ENCODE measurements around the gene INTS1. TPM values are rescaled to one million over a fixed set of nuclear protein-coding genes. Genes with fewer than 3 reads are reported as not detected.

The INTS1 gene
- total RNA-seq, 1 donor, result 66.2 TPM

DNA sequence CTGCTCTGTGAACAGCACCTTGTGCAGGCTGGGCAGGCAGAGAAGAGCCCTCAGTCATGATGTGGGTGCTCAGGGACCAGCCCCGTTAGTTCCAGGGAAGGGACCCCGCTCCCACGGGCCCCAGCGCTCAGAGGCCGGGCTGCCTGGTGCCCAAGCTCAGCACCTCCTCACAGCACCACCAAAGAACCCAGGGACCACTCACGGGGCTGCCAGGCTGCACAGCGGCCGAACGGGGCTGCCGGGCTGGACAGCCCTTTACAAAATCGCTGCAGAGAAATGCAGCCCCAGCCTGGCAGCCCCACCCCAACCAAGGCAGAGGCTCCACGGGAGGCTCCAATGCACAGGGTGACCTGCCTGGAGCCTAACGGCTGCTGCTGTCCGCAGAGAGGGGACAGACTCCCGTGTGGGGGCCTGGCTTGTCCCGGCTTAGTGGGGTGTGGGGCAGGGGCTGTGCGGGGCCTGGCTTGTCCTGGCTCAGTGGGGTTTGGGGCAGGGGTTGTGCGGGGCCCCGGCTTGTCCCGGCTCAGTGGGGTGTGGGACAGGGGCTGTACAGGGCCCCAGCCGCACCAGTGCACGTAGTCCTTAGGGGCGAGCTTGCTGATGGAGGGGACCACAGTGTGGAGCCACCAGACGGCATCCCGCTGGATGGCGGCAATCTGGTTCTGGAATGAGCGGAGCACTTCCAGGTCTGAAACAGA, 9.2 kb downstream of the INTS1 start:
- H2AFZ ChIP-seq (ENCODE audit: low read length), result no peak overlapping the region
- no peak for DNase-seq (ENCODE audit: insufficient read length, low spot score, missing footprints)
- H3K9me3 ChIP-seq (ENCODE audit: low read depth, low read length), result no peaks in the 10 kb centered on the region
- H3K4me2 ChIP-seq (ENCODE audit: insufficient read depth, low read length), result no peak overlapping the region
- H3K27ac ChIP-seq (ENCODE audit: low read depth, low read length), result no peak overlapping the region
- no peak overlapping the region for H3K4me3 ChIP-seq (ENCODE audit: insufficient read depth, low read length)
- H3K79me2 ChIP-seq (ENCODE audit: insufficient read depth, low read length), result peaks cover under 1% of the 10 kb centered on the region
- no peaks in the 10 kb centered on the region for H3K4me1 ChIP-seq (ENCODE audit: insufficient read depth, low read length)
- H4K20me1 ChIP-seq (ENCODE audit: insufficient read depth, low read length), result no peaks in the 10 kb centered on the region
- H3K36me3 ChIP-seq (ENCODE audit: insufficient read depth, low read length), result peaks cover 39% of the 10 kb centered on the region
- H3K27me3 ChIP-seq (ENCODE audit: insufficient read depth, low read length), result no peaks in the 10 kb centered on the region
- TF ChIP-seq, protein P1, sequence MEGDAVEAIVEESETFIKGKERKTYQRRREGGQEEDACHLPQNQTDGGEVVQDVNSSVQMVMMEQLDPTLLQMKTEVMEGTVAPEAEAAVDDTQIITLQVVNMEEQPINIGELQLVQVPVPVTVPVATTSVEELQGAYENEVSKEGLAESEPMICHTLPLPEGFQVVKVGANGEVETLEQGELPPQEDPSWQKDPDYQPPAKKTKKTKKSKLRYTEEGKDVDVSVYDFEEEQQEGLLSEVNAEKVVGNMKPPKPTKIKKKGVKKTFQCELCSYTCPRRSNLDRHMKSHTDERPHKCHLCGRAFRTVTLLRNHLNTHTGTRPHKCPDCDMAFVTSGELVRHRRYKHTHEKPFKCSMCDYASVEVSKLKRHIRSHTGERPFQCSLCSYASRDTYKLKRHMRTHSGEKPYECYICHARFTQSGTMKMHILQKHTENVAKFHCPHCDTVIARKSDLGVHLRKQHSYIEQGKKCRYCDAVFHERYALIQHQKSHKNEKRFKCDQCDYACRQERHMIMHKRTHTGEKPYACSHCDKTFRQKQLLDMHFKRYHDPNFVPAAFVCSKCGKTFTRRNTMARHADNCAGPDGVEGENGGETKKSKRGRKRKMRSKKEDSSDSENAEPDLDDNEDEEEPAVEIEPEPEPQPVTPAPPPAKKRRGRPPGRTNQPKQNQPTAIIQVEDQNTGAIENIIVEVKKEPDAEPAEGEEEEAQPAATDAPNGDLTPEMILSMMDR (IDR thresholded peaks at IDR 0.05; ENCODE audit: extremely low read depth, low read depth, low read length), result no peak

GRCh38 chr7:1494447-1494846, 9.7 kb downstream of the INTS1 start:
- DNase-seq (ENCODE audit: insufficient read length, low spot score, missing footprints), result no peak
- Histone ChIP-seq H3K4me1 (ENCODE audit: insufficient read depth, low read length) (no peaks in the 10 kb centered on the region), H3K27me3 (ENCODE audit: insufficient read depth, low read length) (no peaks in the 10 kb centered on the region), H3K9me3 (ENCODE audit: low read depth, low read length) (no peaks in the 10 kb centered on the region), H3K27ac (ENCODE audit: low read depth, low read length) (no peak overlapping the region), H2AFZ (ENCODE audit: low read length) (no peak overlapping the region), H4K20me1 (ENCODE audit: insufficient read depth, low read length) (no peaks in the 10 kb centered on the region), H3K79me2 (ENCODE audit: insufficient read depth, low read length) (no peaks in the 10 kb centered on the region), H3K36me3 (ENCODE audit: insufficient read depth, low read length) (peaks cover 38% of the 10 kb centered on the region), H3K4me3 (ENCODE audit: insufficient read depth, low read length) (no peak overlapping the region), H3K4me2 (ENCODE audit: insufficient read depth, low read length) (no peak overlapping the region)
- TF ChIP-seq, protein P1 (IDR thresholded peaks at IDR 0.05; ENCODE audit: extremely low read depth, low read depth, low read length), result no peak

GRCh38 chr7:1493571-1493970, 10.6 kb downstream of the INTS1 start:
- peaks cover 44% of the 10 kb centered on the region for H3K36me3 ChIP-seq (ENCODE audit: insufficient read depth, low read length)
- H3K79me2 ChIP-seq (ENCODE audit: insufficient read depth, low read length), result no peaks in the 10 kb centered on the region
- no peaks in the 10 kb centered on the region for H3K27me3 ChIP-seq (ENCODE audit: insufficient read depth, low read length)
- H3K9me3 ChIP-seq (ENCODE audit: low read depth, low read length), result no peaks in the 10 kb centered on the region
- H4K20me1 ChIP-seq (ENCODE audit: insufficient read depth, low read length), result no peaks in the 10 kb centered on the region
- no peak overlapping the region for H2AFZ ChIP-seq (ENCODE audit: low read length)
- no peak for DNase-seq (ENCODE audit: insufficient read length, low spot score, missing footprints)
- TF ChIP-seq, protein P1 (IDR thresholded peaks at IDR 0.05; ENCODE audit: extremely low read depth, low read depth, low read length), result no peak
- no peak overlapping the region for H3K4me2 ChIP-seq (ENCODE audit: insufficient read depth, low read length)
- H3K27ac ChIP-seq (ENCODE audit: low read depth, low read length), result no peak overlapping the region
- no peaks in the 10 kb centered on the region for H3K4me1 ChIP-seq (ENCODE audit: insufficient read depth, low read length)
- H3K4me3 ChIP-seq (ENCODE audit: insufficient read depth, low read length), result no peak overlapping the region

DNA sequence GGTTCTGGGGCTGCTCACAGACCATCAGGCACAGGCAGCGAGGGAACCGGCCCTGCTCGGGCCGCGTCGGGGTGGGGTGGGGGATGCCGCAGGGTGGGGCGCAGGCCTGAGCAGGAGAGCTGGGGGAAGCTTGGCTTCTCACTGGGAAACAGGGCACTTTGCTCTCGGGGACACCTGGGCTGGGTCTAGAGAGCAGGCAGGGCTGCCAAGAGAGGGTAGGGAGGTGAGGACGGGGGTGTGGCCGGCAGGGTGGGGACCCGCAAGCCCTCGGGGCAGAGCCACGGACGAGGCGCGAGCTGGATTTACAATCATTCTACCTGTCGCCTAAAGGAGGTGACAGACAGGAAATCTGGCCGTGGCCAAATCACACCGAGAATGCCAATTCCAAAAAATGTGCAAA, 11.1 kb downstream of the INTS1 start:
- Histone ChIP-seq H3K27me3 (ENCODE audit: insufficient read depth, low read length) (no peaks in the 10 kb centered on the region), H3K36me3 (ENCODE audit: insufficient read depth, low read length) (peaks cover 44% of the 10 kb centered on the region)

More for the DNA sequence above, 11.1 kb downstream of the INTS1 start:
- Histone ChIP-seq H3K4me3 (ENCODE audit: insufficient read depth, low read length) (no peak overlapping the region), H3K79me2 (ENCODE audit: insufficient read depth, low read length) (no peaks in the 10 kb centered on the region), H2AFZ (ENCODE audit: low read length) (no peak overlapping the region), H3K4me2 (ENCODE audit: insufficient read depth, low read length) (no peak overlapping the region), H3K9me3 (ENCODE audit: low read depth, low read length) (no peaks in the 10 kb centered on the region), H3K4me1 (ENCODE audit: insufficient read depth, low read length) (no peaks in the 10 kb centered on the region), H3K27ac (ENCODE audit: low read depth, low read length) (no peak overlapping the region), H4K20me1 (ENCODE audit: insufficient read depth, low read length) (no peaks in the 10 kb centered on the region)
- TF ChIP-seq, protein P1 (IDR thresholded peaks at IDR 0.05; ENCODE audit: extremely low read depth, low read depth, low read length), result no peak
- no peak for DNase-seq (ENCODE audit: insufficient read length, low spot score, missing footprints)
